AG09319 (cell line): ENCODE data around the gene MYO18A.

Source experiments
- DNase-seq: peaks from one replicate; pipeline ENCODE4 v3.0.0-alpha.2; 2010; ENCODE audit warnings: low read depth; ENCODE audit errors: extremely low read depth
- TF ChIP-seq, protein P1 (sequence below): IDR thresholded peaks from 2 replicates; pipeline ENCODE4 v1.5.1; 2011; ENCODE audit warnings: low read depth, mild to moderate bottlenecking, inconsistent platforms, low read length, moderate library complexity

Gene MYO18A

DNA sequence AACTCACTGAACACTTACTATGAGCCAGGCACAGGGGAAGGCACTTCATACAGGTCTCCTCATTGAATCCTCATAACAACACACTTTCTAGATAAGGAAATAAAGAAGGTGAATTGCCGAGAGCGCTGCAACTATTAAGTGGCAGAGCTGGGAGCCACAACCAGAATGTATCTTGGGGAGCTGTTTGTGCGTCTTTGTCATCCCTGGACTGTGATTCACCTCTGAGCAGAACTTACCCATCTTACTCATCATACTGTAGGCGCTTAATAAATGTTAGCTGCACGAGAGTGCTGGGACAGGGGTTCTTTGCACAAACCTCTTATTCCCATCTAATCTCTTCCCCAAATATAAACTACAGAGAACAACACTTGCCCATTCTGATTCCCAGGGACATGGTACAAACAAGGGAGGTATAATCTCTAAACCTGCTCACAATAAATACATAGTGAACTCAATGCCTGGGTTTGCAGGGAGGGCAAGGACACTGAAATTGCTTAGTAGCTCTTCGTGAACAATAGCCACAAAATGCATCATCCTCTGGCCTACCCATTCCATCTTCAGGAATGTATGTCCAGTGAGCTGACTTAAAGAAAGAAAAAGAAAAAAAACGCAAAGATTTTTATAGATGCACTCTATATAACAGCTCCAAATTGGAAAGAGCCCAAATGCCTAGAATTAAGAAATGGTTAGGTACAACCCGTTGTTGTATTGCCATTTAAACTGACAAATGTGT lies 43.0 kb downstream of the MYO18A start:
- no peak for DNase-seq
- TF ChIP-seq, protein P1, sequence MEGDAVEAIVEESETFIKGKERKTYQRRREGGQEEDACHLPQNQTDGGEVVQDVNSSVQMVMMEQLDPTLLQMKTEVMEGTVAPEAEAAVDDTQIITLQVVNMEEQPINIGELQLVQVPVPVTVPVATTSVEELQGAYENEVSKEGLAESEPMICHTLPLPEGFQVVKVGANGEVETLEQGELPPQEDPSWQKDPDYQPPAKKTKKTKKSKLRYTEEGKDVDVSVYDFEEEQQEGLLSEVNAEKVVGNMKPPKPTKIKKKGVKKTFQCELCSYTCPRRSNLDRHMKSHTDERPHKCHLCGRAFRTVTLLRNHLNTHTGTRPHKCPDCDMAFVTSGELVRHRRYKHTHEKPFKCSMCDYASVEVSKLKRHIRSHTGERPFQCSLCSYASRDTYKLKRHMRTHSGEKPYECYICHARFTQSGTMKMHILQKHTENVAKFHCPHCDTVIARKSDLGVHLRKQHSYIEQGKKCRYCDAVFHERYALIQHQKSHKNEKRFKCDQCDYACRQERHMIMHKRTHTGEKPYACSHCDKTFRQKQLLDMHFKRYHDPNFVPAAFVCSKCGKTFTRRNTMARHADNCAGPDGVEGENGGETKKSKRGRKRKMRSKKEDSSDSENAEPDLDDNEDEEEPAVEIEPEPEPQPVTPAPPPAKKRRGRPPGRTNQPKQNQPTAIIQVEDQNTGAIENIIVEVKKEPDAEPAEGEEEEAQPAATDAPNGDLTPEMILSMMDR = no peak

DNA sequence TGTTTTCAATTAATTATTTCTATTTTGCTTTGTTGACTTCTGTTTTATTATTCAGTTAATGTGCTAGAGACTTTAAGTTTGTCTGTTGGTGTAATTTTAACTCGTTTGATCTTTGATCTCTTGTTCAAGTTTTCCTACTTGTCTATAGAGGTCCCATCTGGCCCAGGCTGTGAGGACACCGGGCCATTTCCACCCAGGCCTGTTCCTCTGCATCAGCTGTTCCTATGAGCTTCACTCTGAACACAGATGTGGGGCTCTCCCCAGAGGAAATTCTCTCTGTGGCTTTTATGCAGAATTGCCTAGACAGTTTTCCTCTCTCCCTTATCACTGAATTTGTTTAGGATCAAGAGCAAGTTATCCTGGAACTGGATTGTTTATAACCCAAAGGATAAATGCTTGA lies 44.7 kb downstream of the MYO18A start:
- no peak for DNase-seq

DNA sequence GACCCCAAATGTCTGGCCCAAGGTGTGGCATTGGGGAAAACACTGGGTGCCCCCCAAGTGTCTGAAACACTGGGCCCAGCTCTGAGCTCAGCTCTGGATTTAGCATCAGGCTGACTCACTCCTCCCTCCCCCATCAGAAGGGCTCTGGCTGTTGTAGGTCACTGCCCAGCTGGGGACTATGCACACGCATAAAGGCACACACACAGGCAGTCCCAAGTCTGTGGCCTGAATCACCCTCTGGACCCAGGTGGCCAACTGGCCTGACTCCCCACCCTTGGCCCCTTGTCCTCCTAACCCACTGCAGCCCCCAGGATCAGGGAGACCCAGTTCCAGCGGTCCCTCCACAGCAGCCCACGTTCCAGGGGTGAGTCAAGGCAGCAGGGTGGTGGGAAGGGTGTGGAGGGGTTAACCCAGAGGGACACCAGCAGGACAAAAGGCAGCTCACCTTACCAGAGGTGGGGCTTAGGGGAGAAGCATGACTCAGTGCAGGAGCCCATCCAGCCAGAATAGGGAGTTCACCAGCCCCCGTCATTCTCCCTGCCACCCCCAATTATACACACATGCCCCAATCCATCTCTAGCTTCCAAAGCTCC lies 47.0 kb downstream of the MYO18A start:
- no peak for DNase-seq
- TF ChIP-seq, protein P1 = no peak

More for the DNA sequence above, 44.7 kb downstream of the MYO18A start:
- TF ChIP-seq, protein P1 = no peak

DNA sequence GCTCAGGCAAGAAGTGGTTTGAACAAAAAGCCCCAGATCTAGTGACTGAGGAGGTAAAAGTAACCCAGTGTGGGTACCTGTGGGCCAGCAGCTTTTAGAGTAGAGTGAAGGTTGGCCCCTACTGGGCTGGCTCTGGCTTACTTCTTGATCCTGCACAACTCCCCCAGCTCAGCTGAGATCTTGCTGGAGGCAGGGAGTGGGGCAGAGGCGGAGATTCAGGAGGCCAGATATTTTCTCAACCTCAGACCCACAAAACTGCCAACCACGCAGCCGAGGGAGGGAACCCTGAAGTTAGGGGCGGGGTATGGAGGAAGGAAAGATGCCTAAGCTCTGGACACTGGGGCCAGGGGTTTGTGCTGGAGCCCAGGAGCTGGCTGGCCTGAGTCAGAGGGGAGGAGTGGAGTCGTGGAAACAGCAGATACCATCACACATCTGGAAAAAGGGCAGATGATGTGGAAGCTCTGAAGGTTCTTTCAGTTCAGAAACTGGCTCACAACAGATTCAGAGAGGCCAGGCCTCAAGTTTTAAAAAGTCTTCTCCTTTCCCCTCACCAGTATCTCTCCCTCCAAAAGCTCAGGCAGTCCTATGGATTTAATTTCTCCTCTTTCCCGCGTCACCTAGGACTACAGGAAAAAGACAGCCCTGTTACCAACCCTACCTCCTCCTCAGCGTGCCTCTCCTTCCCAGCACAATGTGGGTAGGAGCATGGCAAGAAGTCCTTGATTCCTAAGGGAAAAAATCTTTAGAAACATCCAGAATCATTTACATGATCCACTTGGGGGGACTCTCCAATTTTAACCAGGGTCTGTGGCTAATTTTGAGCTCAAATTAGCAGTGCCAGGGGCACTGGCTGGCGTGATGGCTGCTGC lies 48.1 kb downstream of the MYO18A start:
- TF ChIP-seq, protein P1 = no peak
- peak; percentile 72 for DNase-seq

DNA sequence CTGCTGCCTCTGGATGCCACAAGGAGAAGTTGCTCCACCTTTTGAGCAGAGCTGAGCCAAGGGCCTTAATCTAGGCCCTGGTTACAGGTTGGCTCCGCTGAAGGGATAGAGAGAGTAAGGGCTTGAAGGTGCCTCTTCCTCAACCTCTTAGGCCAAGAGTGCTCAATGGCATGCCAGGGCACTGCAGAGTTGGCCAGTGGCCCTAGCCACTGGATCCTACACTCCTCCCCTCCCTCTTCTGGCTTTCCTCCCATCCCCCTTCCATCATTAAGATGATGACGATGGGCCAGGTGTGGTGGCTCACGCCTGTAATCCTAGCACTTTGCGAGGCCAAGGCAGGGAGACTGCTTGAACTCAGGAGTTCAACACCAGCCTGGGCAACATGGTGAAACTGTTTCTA lies 50.5 kb downstream of the MYO18A start:
- DNase-seq = no peak
- TF ChIP-seq, protein P1 = no peak

DNA sequence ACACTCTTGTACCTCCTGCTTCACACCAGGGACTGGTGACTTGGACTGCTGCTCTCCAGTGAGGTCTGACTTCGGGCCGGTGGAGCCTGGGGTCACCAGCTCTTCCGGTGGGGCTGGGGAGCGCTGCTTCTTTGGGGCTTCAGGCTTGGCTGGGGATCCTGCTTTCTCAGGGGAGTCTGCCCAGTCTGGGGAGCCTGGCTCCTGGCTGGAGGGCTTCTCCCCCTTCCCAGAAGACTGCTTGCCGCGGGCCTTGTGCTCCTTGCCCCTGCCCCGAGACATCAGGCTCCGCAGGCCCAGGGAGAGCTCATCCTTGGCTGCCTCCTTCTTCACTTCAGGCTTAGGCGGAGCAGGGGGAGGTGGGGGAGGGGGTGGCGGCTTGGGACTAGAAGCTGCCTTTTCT lies 52.4 kb downstream of the MYO18A start:
- TF ChIP-seq, protein P1 = no peak
- no peak for DNase-seq
